Measurements from ENCODE around the gene ATG4C. TPM values are rescaled to one million over a fixed set of nuclear protein-coding genes. Genes with fewer than 3 reads are reported as not detected.
A peak's percentile ranks its signal among the peaks of the same experiment; 100 is the strongest.
"Not testable (repeated sequence)": the region's sequence is repeated elsewhere in the genome, so short reads cannot be mapped to it uniquely, and the experiment has no call there.

ATG4C gene
- total and polyA plus RNA-seq, 2 donors (not counting 3 experiments of a cell fraction or from before 2014, with no cell fraction given) = 2.8 to 11.8 TPM

GRCh38 chr1:62826901-62827300, 43.0 kb downstream of the ATG4C start:
- TF ChIP-seq FOS (IDR thresholded peaks at IDR 0.05; ENCODE audit: borderline replicate concordance, insufficient read depth, low read length) = peak; percentile 52
- no peak for TF ChIP-seq MYC (IDR thresholded peaks at IDR 0.05; ENCODE audit: low read depth, low read length)
- TF ChIP-seq POLR2A (IDR thresholded peaks at IDR 0.05; ENCODE audit: low read depth, low read length) = no peak
- DNase-seq (ENCODE audit: low read depth, low spot score) = peak; percentile 47
- ChIA-PET POLR2A (no interaction called here), CTCF (interaction anchor here (6.0 kb wide), 1 partner anchor 15 kb away, joined by 46 read pairs; no protein-coding TSS in a partner anchor)
- BruUV-seq (replicated peaks) = no TSS peak
- Histone ChIP-seq H2AFZ (ENCODE audit: low read depth, low read length) (peak overlapping the region; percentile 51), H3K36me3 (ENCODE audit: control insufficient read depth in 2 of 2, extremely low read depth in 1 of 2, insufficient read depth in 2 of 2, low read length in 2 of 2) (no peaks in the 10 kb centered on the region), H3K79me2 (ENCODE audit: control insufficient read depth, insufficient read depth, low read length) (no peaks in the 10 kb centered on the region), H3K9me3 (replicated peaks; ENCODE audit: control insufficient read depth, insufficient read depth, low read length) (no peaks in the 10 kb centered on the region), H4K20me1 (replicated peaks; ENCODE audit: control insufficient read depth, extremely low read depth, insufficient read depth, low read length) (no peaks in the 10 kb centered on the region), H3K9ac (replicated peaks; ENCODE audit: extremely low read depth, insufficient read depth, low read length) (no peak overlapping the region), H3K4me3 (replicated peaks in 1 of 3; ENCODE audit: insufficient read depth in 1 of 3, low read depth in 1 of 3, low read length in 3 of 3) (no peak overlapping the region), H3K4me2 (ENCODE audit: insufficient read depth, low read length) (peak overlapping the region; percentile 60), H3K9me1 (replicated peaks; ENCODE audit: control insufficient read depth, extremely low read depth, insufficient read depth, low read length) (no peaks in the 10 kb centered on the region), H3K4me1 (ENCODE audit: control insufficient read depth, extremely low read depth, insufficient read depth, low read length) (peaks cover 9% of the 10 kb centered on the region), H3K27ac (ENCODE audit: insufficient read depth, low read depth, low read length) (peak overlapping the region; percentile 36), H3K27me3 (ENCODE audit: control insufficient read depth in 2 of 2, insufficient read depth in 2 of 2, low read length in 2 of 2) (no peaks in the 10 kb centered on the region)
- FAIRE-seq = peak; percentile 24
- intact Hi-C loops (cut with micrococcal nuclease) = no loop called here
- dilution Hi-C loops (cut with MboI; ENCODE audit: extremely low pct_ligation_motif_present, low sequenced_read_pairs) = no loop called here

- BruUV-seq (replicated peaks); H3K4me3 ChIP-seq (replicated peaks in 1 of 3; ENCODE audit: insufficient read depth in 1 of 3, low read depth in 1 of 3, low read length in 3 of 3); H3K9me1 ChIP-seq (replicated peaks; ENCODE audit: control insufficient read depth, extremely low read depth, insufficient read depth, low read length); intact Hi-C loops (cut with micrococcal nuclease); H2AFZ ChIP-seq (ENCODE audit: low read depth, low read length); H3K27ac ChIP-seq (ENCODE audit: insufficient read depth, low read depth, low read length); H3K4me1 ChIP-seq (ENCODE audit: control insufficient read depth, extremely low read depth, insufficient read depth, low read length); POLR2A ChIA-PET; H3K27me3 ChIP-seq (ENCODE audit: control insufficient read depth in 2 of 2, insufficient read depth in 2 of 2, low read length in 2 of 2); H3K79me2 ChIP-seq (ENCODE audit: control insufficient read depth, insufficient read depth, low read length); H3K9me3 ChIP-seq (replicated peaks; ENCODE audit: control insufficient read depth, insufficient read depth, low read length); H4K20me1 ChIP-seq (replicated peaks; ENCODE audit: control insufficient read depth, extremely low read depth, insufficient read depth, low read length); DNase-seq (ENCODE audit: low read depth, low spot score); H3K36me3 ChIP-seq (ENCODE audit: control insufficient read depth in 2 of 2, extremely low read depth in 1 of 2, insufficient read depth in 2 of 2, low read length in 2 of 2); H3K4me2 ChIP-seq (ENCODE audit: insufficient read depth, low read length); FAIRE-seq; H3K9ac ChIP-seq (replicated peaks; ENCODE audit: extremely low read depth, insufficient read depth, low read length); dilution Hi-C loops (cut with MboI; ENCODE audit: extremely low pct_ligation_motif_present, low sequenced_read_pairs): not testable (repeated sequence)
- CTCF ChIA-PET = interaction anchor here (6.0 kb wide), 1 partner anchor 14 kb away, joined by 46 read pairs; no protein-coding TSS in a partner anchor
Observed at GRCh38 chr1:62827786-62828185, 43.9 kb downstream of the ATG4C start.
